Pancreas (tissue), 10 donors: ENCODE results near the gene PODXL2. TPM values are rescaled to one million over a fixed set of nuclear protein-coding genes. Genes with fewer than 3 reads are reported as not detected.
A peak's percentile ranks its signal among the peaks of the same experiment; 100 is the strongest.

ENCODE experiments used
- ATAC-seq, 4 donors: fragments of 200-7000 bp; cut with Tn5 transposase; one replicate each; pipeline versions ENCODE4 v1.8.0 to v1.9.1; 2020; ENCODE audit warnings: mild to moderate bottlenecking in 4 of 4, moderate library complexity in 4 of 4
- DNase-seq, 6 donors: peaks; one replicate each; pipeline ENCODE4 v3.0.0-alpha.2; 2020
- FAIRE-seq: peaks from 2 replicates; lab custom pipeline; 2012; peaks lifted over from hg19 to GRCh38; lab: Jason Lieb, UNC
- H3K27ac ChIP-seq, 4 donors: fragments of 200-600 bp; sonication (generic); 1 replicate in 3 of 4; 2 replicates in 1 of 4; pipeline versions ENCODE4 v1.5.0 to v1.8.0; 2020
- H3K27me3 ChIP-seq, 4 donors: fragments of 200-600 bp; one replicate each; pipeline ENCODE4 v1.8.0; 2021
- H3K36me3 ChIP-seq, 3 donors: fragments of 200-600 bp; sonication (generic) in 1 of 3; one replicate each; pipeline versions ENCODE4 v1.5.0 to v1.8.0; 2020 to 2021
- H3K4me1 ChIP-seq, 3 donors: fragments of 200-600 bp; one replicate each; pipeline ENCODE4 v1.8.0; 2021
- H3K4me3 ChIP-seq, 4 donors: fragments of 200-600 bp; sonication (generic) in 2 of 4; one replicate each; pipeline versions ENCODE4 v1.5.0 to v1.8.0; 2020 to 2021
- H3K9me3 ChIP-seq, 4 donors: fragments of 200-600 bp; one replicate each; pipeline ENCODE4 v1.8.0; 2021
- WGBS, 2 donors: extraction: QIAGEN DNeasy Blood & Tissue Kit; methylation state at CpG; one replicate each; pipeline ENCODE4 v1.1.7; 2013; 5-methylcytosine and 5-hydroxymethylcytosine counted together
- intact Hi-C, 3 donors: fragments of 100-400 bp; cut with DNase I; formaldehyde crosslinking; loops; one replicate each; pipeline versions ENCODE4 v1.11.1 to v1.14.2; 2022
- polyA plus RNA-seq, 2 donors: library from polyadenylated mRNA; stranded (reverse); fragments of 200-250 nt; gene quantifications; one replicate each; pipeline ENCODE4 v1.2.3, GENCODE V29; 2013
- total RNA-seq, 6 donors: library from RNA; stranded (reverse); fragmentation: NEBNext Ultra II Directional in 4 of 6; extraction: Animal tissue kit (Norgen Biotek cat#: 25700) in 4 of 6; gene quantifications; one replicate each; pipeline versions ENCODE4 v1.2.1 to v1.2.4, GENCODE V29; 2021 to 2023
- TF ChIP-seq, protein P1 (sequence below), 4 donors: fragments of 200-600 bp; sonication (generic) in 3 of 4; IDR thresholded peaks; one replicate each; pipeline versions ENCODE4 v1.5.0 to v1.8.0; 2021; ENCODE audit warnings: antibody characterized with exemption in 4 of 4
- donor health status: healthy with polysubstance abuse.
- donor health status: DM: no; HTN: no; CAD: no; lungs with moderate emphysema.
- donor health status: DM: no; HTN: no; CAD: no.
- donor health status: control.
- donor health status: control.
- donor health status: Bipolar disorder and iron deficiency.
- donor health status: DM: yes; HTN: yes; CAD: no.
- donor health status: DM: no; HTN: no; CAD: no.
- donor health status: DM: no; HTN: no; CAD: no.
- donor health status: DM: yes; HTN: yes; CAD: no.

The PODXL2 gene
- total and polyA plus RNA-seq, 8 donors = 2.5 to 18.1 (median 5.7) TPM

DNA sequence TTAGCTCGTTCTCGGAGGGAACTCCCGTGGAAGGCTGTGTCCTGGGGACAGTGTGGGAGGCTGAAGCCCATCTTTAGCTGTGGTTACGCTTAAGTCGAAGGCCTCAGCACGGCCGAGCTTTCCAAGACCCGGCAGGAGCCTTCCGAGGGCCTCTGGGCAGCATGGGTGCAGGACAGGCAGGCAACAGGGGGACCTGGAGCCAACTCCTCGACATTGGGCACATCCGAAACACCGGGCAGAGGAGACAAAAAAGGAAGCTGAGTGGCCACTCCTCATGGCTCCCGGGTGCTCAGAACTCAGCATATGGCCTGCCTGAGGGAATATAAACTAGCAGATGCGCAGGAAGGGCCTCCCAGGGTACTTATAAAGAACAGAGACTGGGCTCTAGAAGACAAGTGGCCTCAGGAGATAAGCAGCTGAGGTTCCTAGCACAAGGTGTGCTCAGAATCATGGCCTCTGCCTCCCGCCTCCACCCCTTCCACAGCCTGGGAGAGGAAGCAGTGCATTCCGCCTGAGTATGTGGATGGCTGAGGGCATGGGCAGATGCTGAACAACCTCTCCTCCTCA, 77.9 kb downstream of the PODXL2 start:
- Histone ChIP-seq H3K27me3 (no peaks in the 10 kb centered on the region), H3K4me1 (no peaks in the 10 kb centered on the region), H3K9me3 (no peaks in the 10 kb centered on the region), H3K4me3 (no peak overlapping the region), H3K36me3 (no peaks in the 10 kb centered on the region), H3K27ac (no peak overlapping the region)
- intact Hi-C loops = no loop called here
- 73 to 86% methylated on average over 16 of the region's 16 CpGs for WGBS, 2 donors
- DNase-seq = peak in 2 of 6 donors; percentile 41 to 48
- no peak for FAIRE-seq
- TF ChIP-seq, protein P1, sequence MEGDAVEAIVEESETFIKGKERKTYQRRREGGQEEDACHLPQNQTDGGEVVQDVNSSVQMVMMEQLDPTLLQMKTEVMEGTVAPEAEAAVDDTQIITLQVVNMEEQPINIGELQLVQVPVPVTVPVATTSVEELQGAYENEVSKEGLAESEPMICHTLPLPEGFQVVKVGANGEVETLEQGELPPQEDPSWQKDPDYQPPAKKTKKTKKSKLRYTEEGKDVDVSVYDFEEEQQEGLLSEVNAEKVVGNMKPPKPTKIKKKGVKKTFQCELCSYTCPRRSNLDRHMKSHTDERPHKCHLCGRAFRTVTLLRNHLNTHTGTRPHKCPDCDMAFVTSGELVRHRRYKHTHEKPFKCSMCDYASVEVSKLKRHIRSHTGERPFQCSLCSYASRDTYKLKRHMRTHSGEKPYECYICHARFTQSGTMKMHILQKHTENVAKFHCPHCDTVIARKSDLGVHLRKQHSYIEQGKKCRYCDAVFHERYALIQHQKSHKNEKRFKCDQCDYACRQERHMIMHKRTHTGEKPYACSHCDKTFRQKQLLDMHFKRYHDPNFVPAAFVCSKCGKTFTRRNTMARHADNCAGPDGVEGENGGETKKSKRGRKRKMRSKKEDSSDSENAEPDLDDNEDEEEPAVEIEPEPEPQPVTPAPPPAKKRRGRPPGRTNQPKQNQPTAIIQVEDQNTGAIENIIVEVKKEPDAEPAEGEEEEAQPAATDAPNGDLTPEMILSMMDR (IDR thresholded peaks at IDR 0.05) = no peak
- no peak for ATAC-seq

DNA sequence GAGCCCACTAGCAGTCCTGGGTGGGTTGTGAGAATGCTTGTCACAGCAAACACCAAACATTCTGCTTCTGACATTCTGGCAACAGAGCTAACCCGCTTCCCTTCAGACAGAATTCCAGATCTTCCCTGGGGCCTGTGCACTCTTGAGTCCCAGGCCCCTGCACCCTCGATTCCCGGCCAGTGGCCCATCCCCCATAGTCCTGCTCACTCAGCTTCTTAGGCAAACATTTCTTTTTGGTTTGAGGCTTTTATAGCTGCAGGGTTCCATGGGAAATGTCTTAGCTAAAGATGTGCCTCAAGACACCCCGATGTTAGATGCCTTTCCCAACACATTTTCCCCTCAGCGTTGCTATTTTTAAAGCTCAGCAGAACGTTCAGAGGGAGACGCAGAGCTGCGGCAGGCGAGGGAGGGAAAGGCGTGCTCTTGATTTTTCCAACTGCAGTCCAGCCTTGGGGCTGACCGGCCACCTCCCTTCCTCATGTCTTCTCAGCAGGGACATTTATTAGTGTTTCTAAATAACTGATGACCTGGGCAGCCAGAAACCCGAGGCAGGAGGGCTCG, 78.9 kb downstream of the PODXL2 start:
- H3K9me3 ChIP-seq = no peaks in the 10 kb centered on the region
- intact Hi-C loops = no loop called here
- DNase-seq (peak in 1 of 6 donors; percentile 23), FAIRE-seq (no peak), ATAC-seq (no peak)
- WGBS, 2 donors = 29 to 34% methylated on average over 13 of the region's 13 CpGs
- no peak overlapping the region for H3K4me3 ChIP-seq
- H3K27ac ChIP-seq = no peak overlapping the region
- no peaks in the 10 kb centered on the region for H3K27me3 ChIP-seq
- no peaks in the 10 kb centered on the region for H3K36me3 ChIP-seq
- TF ChIP-seq, protein P1 (IDR thresholded peaks at IDR 0.05) = no peak
- H3K4me1 ChIP-seq = no peaks in the 10 kb centered on the region

DNA sequence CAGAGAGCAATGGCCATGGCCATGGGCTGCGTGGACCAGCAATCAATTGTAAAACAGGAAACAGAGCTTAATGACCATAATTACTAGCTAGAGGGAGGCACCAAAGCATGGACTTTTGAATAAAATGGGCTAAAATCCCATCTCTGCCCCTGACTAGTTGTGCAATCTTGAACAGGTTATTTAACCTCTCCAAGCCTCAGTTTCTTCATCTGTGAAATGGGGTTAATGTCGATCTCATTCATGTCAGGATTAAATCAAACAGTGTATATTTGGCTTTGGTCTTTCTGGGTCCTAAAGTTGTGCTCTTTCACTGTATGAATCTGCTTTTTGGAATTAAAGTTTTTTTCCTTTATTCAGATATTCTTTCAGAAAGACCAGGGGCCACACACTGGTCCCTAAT, 79.9 kb downstream of the PODXL2 start:
- no peaks in the 10 kb centered on the region for H3K27me3 ChIP-seq
- 55 to 82% methylated on average over 2 of the region's 2 CpGs for WGBS, 2 donors
- no peaks in the 10 kb centered on the region for H3K9me3 ChIP-seq
- no peak overlapping the region for H3K4me3 ChIP-seq
- intact Hi-C loops = no loop called here
- ATAC-seq (no peak), FAIRE-seq (no peak), DNase-seq (no peak)
- H3K4me1 ChIP-seq = no peaks in the 10 kb centered on the region
- no peaks in the 10 kb centered on the region for H3K36me3 ChIP-seq
- TF ChIP-seq, protein P1 (IDR thresholded peaks at IDR 0.05) = no peak
- H3K27ac ChIP-seq = no peak overlapping the region

DNA sequence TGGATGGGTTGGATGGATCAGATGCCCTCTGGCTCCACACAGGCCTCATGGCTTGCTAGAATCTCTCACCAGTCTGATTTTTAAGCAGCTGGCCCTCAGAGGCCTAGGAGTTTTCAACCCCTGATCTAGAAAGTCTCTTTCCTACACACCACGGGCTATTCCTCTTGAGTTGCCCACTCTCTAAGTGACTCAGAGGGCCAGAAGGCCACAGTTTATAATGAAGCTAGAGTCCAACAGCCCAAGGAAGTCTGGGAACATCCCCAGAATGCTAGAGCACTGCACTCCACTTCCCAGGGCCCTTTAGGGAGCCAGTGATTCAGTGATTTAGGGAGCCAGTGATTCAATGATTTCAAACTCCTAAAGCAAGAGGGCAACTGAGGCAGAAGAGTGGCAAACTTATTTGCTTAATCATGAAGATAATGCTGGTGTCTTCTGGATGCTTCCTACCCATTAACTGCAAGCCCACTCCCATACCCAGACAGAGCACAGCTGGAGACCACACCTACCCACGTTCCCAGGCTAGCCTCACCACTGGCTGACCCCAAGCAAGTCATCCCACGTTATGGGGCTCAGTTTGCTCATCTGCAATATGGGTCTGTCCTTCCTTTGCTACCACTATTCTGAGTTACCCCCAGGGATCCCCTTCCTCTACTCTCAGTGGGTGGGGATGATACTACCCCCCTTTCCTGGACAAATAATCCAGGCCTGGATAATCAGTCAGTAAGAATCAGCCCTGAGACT, 80.5 kb downstream of the PODXL2 start:
- DNase-seq (no peak), FAIRE-seq (no peak), ATAC-seq (no peak)
- TF ChIP-seq, protein P1 (IDR thresholded peaks at IDR 0.05) = no peak
- H3K36me3 ChIP-seq = no peaks in the 10 kb centered on the region
- no peaks in the 10 kb centered on the region for H3K27me3 ChIP-seq
- H3K4me3 ChIP-seq = no peak overlapping the region
- intact Hi-C loops = no loop called here
- no peaks in the 10 kb centered on the region for H3K9me3 ChIP-seq
- H3K4me1 ChIP-seq = no peaks in the 10 kb centered on the region
- no peak overlapping the region for H3K27ac ChIP-seq
- 65 to 78% methylated on average over 3 of the region's 3 CpGs for WGBS, 2 donors
